ENCODE measurements around the gene NKPD1.
"Not testable (repeated sequence)": the region's sequence is repeated elsewhere in the genome, so short reads cannot be mapped to it uniquely, and the experiment has no call there.

NKPD1 gene

GRCh38 chr19:45130888-45131615 is 29.7 kb downstream of the NKPD1 start:
- H3K4me3 ChIP-seq (ENCODE audit: low read length) = no peak overlapping the region
- TF ChIP-seq ZNF274 (IDR thresholded peaks at IDR 0.05; ENCODE audit: low read depth, low read length) = no peak

GRCh38 chr19:45130236-45130635 is 30.5 kb downstream of the NKPD1 start:
- TF ChIP-seq ZNF274 (IDR thresholded peaks at IDR 0.05; ENCODE audit: low read depth, low read length) = no peak
- no peak overlapping the region for H3K4me3 ChIP-seq (ENCODE audit: low read length)

- H3K4me3 ChIP-seq (ENCODE audit: low read length) = no peak overlapping the region
- TF ChIP-seq ZNF274 (IDR thresholded peaks at IDR 0.05; ENCODE audit: low read depth, low read length) = no peak
These were observed 32.0 kb downstream of the NKPD1 start for GRCh38 chr19:45128806-45129205.

DNA sequence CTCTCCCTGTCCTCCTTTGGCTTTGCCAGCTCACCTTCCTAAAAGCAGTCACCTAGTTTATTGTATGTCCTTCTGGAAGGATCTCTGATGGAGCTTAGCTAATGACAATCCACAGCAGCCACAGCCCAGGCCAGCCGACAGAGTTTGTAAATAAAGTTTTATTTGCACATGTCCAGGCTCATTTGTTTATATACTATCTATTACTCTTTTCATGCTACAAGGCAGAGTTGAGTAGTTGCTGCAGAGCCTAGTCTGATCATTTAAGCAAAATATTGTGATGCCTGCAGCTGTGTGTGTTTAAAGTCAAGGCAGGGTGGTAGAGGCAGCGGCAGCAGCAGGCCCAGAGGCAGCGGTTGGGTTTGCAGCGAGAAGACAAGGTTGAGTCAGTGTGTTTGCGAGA is 32.6 kb downstream of the NKPD1 start:
- no peak for TF ChIP-seq ZNF274 (IDR thresholded peaks at IDR 0.05; ENCODE audit: low read depth, low read length)
- H3K4me3 ChIP-seq (ENCODE audit: low read length) = no peak overlapping the region

DNA sequence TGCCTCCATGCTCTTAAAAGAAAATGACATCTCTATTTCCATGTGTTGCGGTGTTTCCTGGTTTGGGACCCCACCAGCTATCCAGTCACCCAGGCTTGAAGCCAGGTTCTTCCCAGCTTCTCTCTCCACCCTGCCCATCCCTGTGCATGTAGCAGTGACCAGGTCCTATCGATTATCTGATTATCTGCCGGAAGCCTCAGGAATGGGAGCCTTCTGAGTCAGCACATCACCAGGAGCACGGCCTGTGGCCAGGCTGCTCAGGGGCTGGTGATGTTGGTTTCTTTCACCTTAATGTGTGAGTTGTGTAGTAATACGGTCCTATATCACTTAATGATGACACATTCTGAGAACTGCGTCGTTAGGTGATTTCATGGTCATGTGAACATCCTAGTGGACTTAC is 34.1 kb downstream of the NKPD1 start:
- no peak for TF ChIP-seq ZNF274 (IDR thresholded peaks at IDR 0.05; ENCODE audit: low read depth, low read length)

GRCh38 chr19:45125975-45126493 is 34.7 kb downstream of the NKPD1 start:
- no peak for TF ChIP-seq ZNF274 (IDR thresholded peaks at IDR 0.05; ENCODE audit: low read depth, low read length)
- H3K4me3 ChIP-seq (ENCODE audit: low read length) = no peak overlapping the region

More for the DNA sequence above, 34.1 kb downstream of the NKPD1 start:
- H3K4me3 ChIP-seq (ENCODE audit: low read length) = no peak overlapping the region

- no peak overlapping the region for H3K4me3 ChIP-seq (ENCODE audit: low read length)
- no peak for TF ChIP-seq ZNF274 (IDR thresholded peaks at IDR 0.05; ENCODE audit: low read depth, low read length)
These were observed 35.4 kb downstream of the NKPD1 start for GRCh38 chr19:45125360-45125759.

- H3K4me3 ChIP-seq (ENCODE audit: low read length) = no peak overlapping the region
- no peak for TF ChIP-seq ZNF274 (IDR thresholded peaks at IDR 0.05; ENCODE audit: low read depth, low read length)
These were observed 36.8 kb downstream of the NKPD1 start for GRCh38 chr19:45124021-45124420.

GRCh38 chr19:45123440-45123850 is 37.3 kb downstream of the NKPD1 start:
- no peak for TF ChIP-seq ZNF274 (IDR thresholded peaks at IDR 0.05; ENCODE audit: low read depth, low read length)
- no peak overlapping the region for H3K4me3 ChIP-seq (ENCODE audit: low read length)

GRCh38 chr19:45122832-45123231 is 38.0 kb downstream of the NKPD1 start:
- TF ChIP-seq ZNF274 (IDR thresholded peaks at IDR 0.05; ENCODE audit: low read depth, low read length) = no peak
- no peak overlapping the region for H3K4me3 ChIP-seq (ENCODE audit: low read length)

- H3K4me3 ChIP-seq (ENCODE audit: low read length) = no peak overlapping the region
- TF ChIP-seq ZNF274 (IDR thresholded peaks at IDR 0.05; ENCODE audit: low read depth, low read length) = no peak
These were observed 38.9 kb downstream of the NKPD1 start for GRCh38 chr19:45121827-45122345.

DNA sequence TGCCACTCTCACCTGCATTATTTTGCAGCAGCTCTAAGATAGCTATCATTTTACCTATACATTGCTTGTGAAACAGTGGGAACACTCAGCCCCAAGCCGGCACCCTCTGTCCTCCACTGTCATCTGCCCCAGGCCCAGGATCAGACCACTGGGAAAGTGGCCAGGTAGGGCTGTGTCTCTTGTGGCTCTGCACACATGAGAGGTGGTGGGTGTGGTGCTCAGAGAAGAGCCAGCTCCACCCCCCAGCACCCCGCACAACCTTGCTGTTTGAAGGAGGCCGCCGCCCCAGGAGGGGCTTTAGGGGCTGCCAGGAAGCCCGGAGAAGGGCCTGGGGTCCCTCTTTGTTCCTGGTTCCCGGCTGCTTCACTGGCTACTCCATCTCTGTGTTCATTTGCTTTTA is 41.2 kb downstream of the NKPD1 start:
- H3K4me3 ChIP-seq (ENCODE audit: low read length) = no peak overlapping the region
- TF ChIP-seq ZNF274 (IDR thresholded peaks at IDR 0.05; ENCODE audit: low read depth, low read length) = no peak

DNA sequence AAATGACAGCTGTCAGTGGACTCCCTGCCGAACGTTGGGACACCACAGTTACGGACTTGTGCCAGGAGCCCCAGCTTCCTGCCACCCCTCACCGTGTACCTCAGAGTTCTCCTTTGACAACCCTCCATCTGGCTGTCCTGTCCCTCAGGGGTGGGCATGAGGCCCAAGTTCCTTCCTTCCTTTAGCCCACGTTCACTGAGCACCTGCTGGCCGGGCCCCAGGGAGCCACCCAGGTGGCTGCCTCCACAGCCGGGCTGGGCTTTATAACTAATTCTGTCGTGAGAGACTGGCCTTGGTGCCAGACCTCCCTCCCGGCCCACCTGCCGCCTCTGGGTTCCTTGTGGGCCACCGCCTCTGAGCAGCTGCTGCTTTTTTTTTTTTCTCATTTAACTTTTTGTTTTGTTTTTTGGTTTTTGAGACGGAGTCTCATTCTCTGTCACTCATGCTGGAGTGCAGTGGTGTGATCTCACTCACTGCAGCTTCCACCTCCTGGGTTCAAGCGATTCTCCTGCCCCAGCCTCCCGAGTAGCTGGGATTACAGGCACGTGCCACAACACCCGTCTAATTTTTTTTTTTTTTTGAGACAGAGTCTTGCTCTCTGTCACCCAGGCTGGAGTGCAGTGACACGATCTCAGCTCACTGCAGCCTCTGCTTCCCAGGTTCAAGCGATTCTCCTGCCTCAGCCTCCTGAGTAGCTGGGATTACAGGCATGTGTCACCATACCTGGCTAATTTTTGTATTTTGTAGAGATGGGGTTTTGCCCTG is 42.0 kb downstream of the NKPD1 start:
- not testable (repeated sequence) for H3K4me3 ChIP-seq (ENCODE audit: low read length)

- no peak overlapping the region; the same call in 1 of the 2 replicates for H3K4me3 ChIP-seq (ENCODE audit: low read length)
- no peak for TF ChIP-seq ZNF274 (IDR thresholded peaks at IDR 0.05; ENCODE audit: low read depth, low read length)
These were observed 42.7 kb downstream of the NKPD1 start for GRCh38 chr19:45118106-45118505.

DNA sequence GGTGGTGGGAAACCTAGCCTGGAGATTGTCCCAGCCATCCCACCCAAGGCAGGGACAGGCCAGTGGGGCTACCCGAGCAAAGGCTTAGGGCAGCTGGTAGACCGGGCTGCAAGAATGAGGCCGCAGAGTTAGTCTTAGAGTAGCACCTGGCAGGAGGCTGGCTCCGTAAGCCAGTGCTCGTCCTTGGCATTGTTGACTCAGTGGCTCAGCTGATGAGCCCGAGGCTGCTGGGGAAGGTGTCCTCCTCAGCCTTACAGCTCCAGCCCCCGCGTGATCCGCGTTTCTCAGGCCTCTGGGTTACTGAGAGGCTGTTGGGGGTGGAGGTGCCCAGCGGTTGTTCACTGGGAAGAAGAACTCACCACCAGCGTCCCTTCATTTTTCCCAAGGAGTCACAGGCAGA is 43.1 kb downstream of the NKPD1 start:
- no peak overlapping the region for H3K4me3 ChIP-seq (ENCODE audit: low read length)
- TF ChIP-seq ZNF274 (IDR thresholded peaks at IDR 0.05; ENCODE audit: low read depth, low read length) = no peak
